Epithelial cell of proximal tubule (primary cell): ENCODE measurements around the gene TRABD2B. TPM values are rescaled to one million over a fixed set of nuclear protein-coding genes. Genes with fewer than 3 reads are reported as not detected.
A peak's percentile ranks its signal among the peaks of the same experiment; 100 is the strongest.

Source experiments
- DNase-seq: peaks from one replicate; pipeline ENCODE4 v3.0.0-alpha.2; 2011; ENCODE audit warnings: low read depth
- H3K4me3 ChIP-seq: 2 replicates; pipeline ENCODE4 v1.5.1; 2011; ENCODE audit warnings: low read depth, mild to moderate bottlenecking, low read length
- total RNA-seq: library from RNA; depleted of rRNA; stranded (reverse); fragments of >200 nt; gene quantifications from 2 replicates; pipeline ENCODE4 v1.2.3, GENCODE V29; 2015
- TF ChIP-seq, protein P1 (sequence below): conservative IDR thresholded peaks from 2 replicates; pipeline ENCODE4 v1.5.1; 2012; ENCODE audit warnings: low read depth, mild to moderate bottlenecking, low read length

TRABD2B gene
- total RNA-seq, 1 donor from 2014 or later, result 0.46 TPM

- no peak for DNase-seq
- TF ChIP-seq, protein P1, sequence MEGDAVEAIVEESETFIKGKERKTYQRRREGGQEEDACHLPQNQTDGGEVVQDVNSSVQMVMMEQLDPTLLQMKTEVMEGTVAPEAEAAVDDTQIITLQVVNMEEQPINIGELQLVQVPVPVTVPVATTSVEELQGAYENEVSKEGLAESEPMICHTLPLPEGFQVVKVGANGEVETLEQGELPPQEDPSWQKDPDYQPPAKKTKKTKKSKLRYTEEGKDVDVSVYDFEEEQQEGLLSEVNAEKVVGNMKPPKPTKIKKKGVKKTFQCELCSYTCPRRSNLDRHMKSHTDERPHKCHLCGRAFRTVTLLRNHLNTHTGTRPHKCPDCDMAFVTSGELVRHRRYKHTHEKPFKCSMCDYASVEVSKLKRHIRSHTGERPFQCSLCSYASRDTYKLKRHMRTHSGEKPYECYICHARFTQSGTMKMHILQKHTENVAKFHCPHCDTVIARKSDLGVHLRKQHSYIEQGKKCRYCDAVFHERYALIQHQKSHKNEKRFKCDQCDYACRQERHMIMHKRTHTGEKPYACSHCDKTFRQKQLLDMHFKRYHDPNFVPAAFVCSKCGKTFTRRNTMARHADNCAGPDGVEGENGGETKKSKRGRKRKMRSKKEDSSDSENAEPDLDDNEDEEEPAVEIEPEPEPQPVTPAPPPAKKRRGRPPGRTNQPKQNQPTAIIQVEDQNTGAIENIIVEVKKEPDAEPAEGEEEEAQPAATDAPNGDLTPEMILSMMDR, result no peak
Measured at GRCh38 chr1:47993881-47994625, 3.1 kb downstream of the TRABD2B start.

DNA sequence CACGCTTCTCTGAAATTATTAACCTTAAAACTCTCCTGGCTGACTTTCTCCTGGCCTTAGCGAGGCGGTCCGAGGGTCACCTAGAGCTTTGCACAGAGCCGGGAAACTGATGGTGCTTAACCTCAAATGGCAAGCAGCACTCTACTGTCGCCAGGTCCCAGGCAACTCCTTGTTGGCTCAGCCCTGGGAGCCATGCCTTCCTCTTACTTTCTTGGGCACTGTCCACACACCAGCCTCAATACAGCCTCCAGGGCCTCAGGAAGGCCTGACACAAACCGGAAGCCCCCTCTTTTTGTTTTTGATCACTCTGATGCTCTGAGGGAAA lies 3.8 kb downstream of the TRABD2B start:
- TF ChIP-seq, protein P1, result no peak
- no peak for DNase-seq
- H3K4me3 ChIP-seq, result peak overlapping the region; percentile 91

More at GRCh38 chr1:47993881-47994625, 3.1 kb downstream of the TRABD2B start:
- H3K4me3 ChIP-seq, result peak overlapping the region; percentile 91

DNA sequence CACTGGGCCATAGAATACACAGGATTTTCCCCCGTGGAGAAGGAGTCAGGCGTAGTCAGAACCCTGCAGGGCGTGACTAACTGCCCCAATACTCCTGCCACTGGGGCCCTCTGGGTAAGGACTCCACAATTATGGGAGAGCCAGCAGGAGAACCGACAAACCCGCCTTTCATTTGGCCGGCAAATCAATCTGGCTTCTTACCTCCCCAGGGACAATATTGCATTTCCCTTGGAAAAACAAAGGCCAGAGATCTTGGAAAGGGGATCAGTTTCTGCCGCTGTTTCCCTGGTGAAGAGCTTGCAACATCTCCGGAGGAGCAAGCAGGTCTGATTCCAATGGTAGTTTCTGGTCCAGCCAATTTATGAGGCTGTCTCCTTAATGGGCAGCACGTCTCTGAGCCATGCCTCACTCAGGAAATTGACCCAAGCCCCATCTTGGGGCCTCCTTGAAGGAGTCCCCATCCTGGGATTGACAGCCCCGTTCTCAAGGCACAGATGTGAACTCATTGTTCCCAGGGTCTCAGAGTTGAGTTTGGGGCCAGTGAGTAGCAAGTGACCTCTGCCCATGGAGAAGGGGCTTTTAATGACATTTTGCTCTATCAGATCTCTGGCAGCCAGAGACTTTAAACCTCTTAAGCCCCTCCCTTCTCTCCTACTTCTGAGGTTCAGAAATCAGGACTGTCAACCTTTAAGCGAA lies 4.3 kb downstream of the TRABD2B start:
- DNase-seq, result no peak
- TF ChIP-seq, protein P1, result no peak
- H3K4me3 ChIP-seq, result peak overlapping the region; percentile 91

DNA sequence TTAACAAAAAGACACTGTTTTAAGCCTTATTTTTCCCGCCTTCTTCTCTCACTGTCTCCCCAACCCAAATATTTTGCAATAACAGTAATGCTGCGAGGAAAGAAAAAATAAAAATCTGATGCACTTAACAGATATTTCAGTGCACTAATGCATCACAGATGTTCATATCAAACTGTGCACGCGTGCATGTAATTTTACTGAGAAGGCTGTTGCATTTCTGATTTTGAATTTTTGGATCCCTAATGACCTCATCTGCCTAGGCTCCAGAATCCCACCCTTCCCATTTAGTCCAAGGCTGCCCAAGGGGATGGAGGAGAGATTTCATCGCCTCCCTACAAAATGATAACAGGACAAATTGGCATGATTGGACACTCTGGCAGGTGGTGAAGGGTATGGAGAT lies 5.5 kb downstream of the TRABD2B start:
- H3K4me3 ChIP-seq, result peak overlapping the region; percentile 91
- DNase-seq, result no peak

DNA sequence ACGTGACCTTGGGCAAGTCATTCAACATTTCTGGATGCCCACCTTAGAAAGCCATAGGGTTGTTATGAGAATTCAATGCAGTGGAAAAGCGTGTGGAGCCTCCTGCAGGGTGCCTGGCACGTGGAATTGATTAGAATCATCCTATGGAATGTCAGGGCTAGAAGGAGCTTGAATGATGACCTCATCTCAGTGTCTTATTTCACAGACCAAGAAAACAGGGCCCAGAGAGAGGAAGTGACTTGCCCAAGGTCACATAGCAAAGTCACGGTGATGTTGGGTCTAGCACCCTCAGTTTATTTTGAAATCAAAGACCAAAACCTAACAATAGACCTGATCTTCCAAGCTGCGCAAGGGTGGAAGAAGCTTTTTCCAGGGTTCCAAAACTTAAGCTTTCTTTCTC lies 6.0 kb downstream of the TRABD2B start:
- DNase-seq, result no peak
- TF ChIP-seq, protein P1, result no peak

More for the DNA sequence above, 5.5 kb downstream of the TRABD2B start:
- TF ChIP-seq, protein P1, result no peak

DNA sequence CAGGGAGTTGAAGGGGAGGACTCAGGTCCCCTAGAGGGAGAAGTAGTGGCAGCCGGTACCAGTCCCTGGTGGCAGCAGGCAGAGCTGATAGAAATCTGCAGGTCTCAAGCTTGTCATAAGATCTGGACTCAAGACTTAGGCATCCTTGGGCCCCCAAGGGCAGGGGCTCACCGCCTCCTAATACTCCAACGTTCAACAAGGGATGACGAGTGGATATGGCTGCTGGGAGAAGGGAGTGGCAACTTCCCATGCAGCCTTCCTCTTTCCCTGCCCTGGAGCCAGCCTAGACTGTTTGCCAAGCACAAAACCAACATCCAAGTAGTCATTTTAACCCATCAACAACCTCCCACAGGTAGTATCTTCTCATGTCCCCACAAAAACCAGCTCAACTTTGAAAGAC lies 6.9 kb downstream of the TRABD2B start:
- TF ChIP-seq, protein P1, result no peak

More for the DNA sequence above, 6.0 kb downstream of the TRABD2B start:
- peak overlapping the region; percentile 91 for H3K4me3 ChIP-seq

GRCh38 chr1:47987601-47988000 lies 9.6 kb downstream of the TRABD2B start:
- no peak overlapping the region for H3K4me3 ChIP-seq
- DNase-seq, result no peak
- TF ChIP-seq, protein P1, result no peak

More for the DNA sequence above, 6.9 kb downstream of the TRABD2B start:
- no peak for DNase-seq
- no peak overlapping the region for H3K4me3 ChIP-seq
